Tibial nerve (tissue), 4 donors: ENCODE data around the gene RENBP. TPM values are rescaled to one million over a fixed set of nuclear protein-coding genes. Genes with fewer than 3 reads are reported as not detected.

ENCODE experiments used
- DNase-seq, 2 donors: peaks; one replicate each; pipeline ENCODE4 v3.0.0-alpha.2; 2019; ENCODE audit warnings: low spot score in 2 of 2
- H3K27ac ChIP-seq, 4 donors: fragments of 200-600 bp; sonication (generic) in 3 of 4; one replicate each; pipeline ENCODE4 v1.5.1; 2017 to 2019; ENCODE audit warnings: mild to moderate bottlenecking in 1 of 4
- H3K27me3 ChIP-seq, 2 donors: fragments of 200-600 bp; sonication (generic) in 1 of 2; one replicate each; pipeline versions ENCODE4 v1.5.1 to v1.6.0; 2017 to 2019
- H3K36me3 ChIP-seq, 3 donors: fragments of 200-600 bp; sonication (generic); one replicate each; pipeline ENCODE4 v1.5.1; 2018 to 2019
- H3K4me1 ChIP-seq, 4 donors: fragments of 200-600 bp; sonication (generic) in 3 of 4; one replicate each; pipeline ENCODE4 v1.5.1; 2017 to 2019
- H3K4me3 ChIP-seq, 4 donors: fragments of 200-600 bp; sonication (generic) in 3 of 4; one replicate each; pipeline ENCODE4 v1.5.1; 2017 to 2019; ENCODE audit warnings: mild to moderate bottlenecking in 1 of 4, moderate library complexity in 1 of 4
- H3K9me3 ChIP-seq, 4 donors: fragments of 200-600 bp; sonication (generic) in 3 of 4; one replicate each; pipeline ENCODE4 v1.5.1; 2017 to 2019
- EP300 ChIP-seq, 2 donors: sonication (generic); formaldehyde crosslinking; IDR thresholded peaks; one replicate each; pipeline ENCODE4 v1.6.1; 2017; ENCODE audit warnings: antibody characterized with exemption in 2 of 2, mild to moderate bottlenecking in 1 of 2
- POLR2A ChIP-seq, 2 donors: fragments of 450-650 bp; IDR thresholded peaks; one replicate each; pipeline ENCODE4 v1.6.1; 2017; ENCODE audit warnings: antibody characterized with exemption in 2 of 2, mild to moderate bottlenecking in 2 of 2, moderate library complexity in 2 of 2
- WGBS, 2 donors: methylation state at CpG; one replicate each; pipeline ENCODE4 v1.1.5; 2018; 5-methylcytosine and 5-hydroxymethylcytosine counted together
- total RNA-seq, 4 donors: library from RNA; depleted of rRNA; stranded (reverse); fragments of >200 nt; gene quantifications; one replicate each; pipeline ENCODE4 v1.1.0, GENCODE V29; 2016
- TF ChIP-seq, protein P1 (sequence below), 5 experiments: fragments of 200-600 bp in 3 of 5; fragments of 450-650 bp in 2 of 5; sonication (generic) in 3 of 5; IDR thresholded peaks; one replicate each; pipeline ENCODE4 v1.5.1; 2016 to 2019; ENCODE audit warnings: antibody characterized with exemption in 5 of 5, mild to moderate bottlenecking in 3 of 5, moderate library complexity in 2 of 5

The RENBP gene
- total RNA-seq, 4 donors from 2014 or later, result 12.1 to 28.8 (median 17.8) TPM

DNA sequence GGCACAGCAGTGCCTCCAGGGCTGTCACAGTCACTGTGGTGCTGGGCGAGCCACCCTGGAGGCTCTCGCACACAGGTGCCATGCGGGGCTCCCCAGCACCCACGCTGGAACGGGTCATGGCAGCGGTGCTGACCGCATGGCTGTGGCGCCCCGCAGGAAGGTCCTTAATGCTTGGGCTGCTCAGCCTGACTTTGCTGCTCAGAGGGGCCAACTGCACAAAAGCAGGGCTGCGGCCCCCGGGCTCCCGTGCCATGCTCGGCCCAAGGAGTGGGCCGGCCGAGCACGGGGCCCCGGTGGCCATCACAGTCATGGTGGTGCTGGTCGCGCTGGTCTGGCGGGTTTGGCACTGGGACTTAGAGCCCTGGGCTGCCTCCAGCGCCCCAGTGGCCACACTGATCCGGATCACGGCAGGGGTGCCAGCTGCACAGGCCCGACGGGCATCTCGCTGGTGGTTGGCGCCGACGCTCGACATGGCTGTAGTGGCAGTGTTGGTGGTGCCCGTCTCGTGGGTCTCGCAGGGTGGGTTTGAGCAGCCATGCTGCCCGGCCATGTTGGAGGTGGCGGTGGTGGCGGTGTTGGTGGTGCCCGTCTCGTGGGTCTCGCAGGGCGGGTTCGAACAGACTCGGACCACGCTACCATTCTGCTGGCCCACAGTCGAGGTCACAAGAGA is 10.2 kb upstream of the RENBP start:
- no peaks in the 10 kb centered on the region for H3K27me3 ChIP-seq
- no peak for DNase-seq
- H3K4me1 ChIP-seq, result peaks cover 0 to 17% (median 0%) of the 10 kb centered on the region in 4 donors
- no peak overlapping the region for H3K27ac ChIP-seq
- TF ChIP-seq, protein P1, sequence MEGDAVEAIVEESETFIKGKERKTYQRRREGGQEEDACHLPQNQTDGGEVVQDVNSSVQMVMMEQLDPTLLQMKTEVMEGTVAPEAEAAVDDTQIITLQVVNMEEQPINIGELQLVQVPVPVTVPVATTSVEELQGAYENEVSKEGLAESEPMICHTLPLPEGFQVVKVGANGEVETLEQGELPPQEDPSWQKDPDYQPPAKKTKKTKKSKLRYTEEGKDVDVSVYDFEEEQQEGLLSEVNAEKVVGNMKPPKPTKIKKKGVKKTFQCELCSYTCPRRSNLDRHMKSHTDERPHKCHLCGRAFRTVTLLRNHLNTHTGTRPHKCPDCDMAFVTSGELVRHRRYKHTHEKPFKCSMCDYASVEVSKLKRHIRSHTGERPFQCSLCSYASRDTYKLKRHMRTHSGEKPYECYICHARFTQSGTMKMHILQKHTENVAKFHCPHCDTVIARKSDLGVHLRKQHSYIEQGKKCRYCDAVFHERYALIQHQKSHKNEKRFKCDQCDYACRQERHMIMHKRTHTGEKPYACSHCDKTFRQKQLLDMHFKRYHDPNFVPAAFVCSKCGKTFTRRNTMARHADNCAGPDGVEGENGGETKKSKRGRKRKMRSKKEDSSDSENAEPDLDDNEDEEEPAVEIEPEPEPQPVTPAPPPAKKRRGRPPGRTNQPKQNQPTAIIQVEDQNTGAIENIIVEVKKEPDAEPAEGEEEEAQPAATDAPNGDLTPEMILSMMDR (IDR thresholded peaks at IDR 0.05), result no peak
- TF ChIP-seq EP300 (IDR thresholded peaks at IDR 0.05) (no peak), POLR2A (IDR thresholded peaks at IDR 0.05) (no peak)
- 94% methylated on average over 13 of the region's 44 CpGs; no CpG with 5 or more reads in 1 of the 2 donors for WGBS, 2 donors
- H3K36me3 ChIP-seq, result peaks cover 4 to 94% (median 5%) of the 10 kb centered on the region in 3 donors
- H3K9me3 ChIP-seq, result no peaks in the 10 kb centered on the region
- no peak overlapping the region for H3K4me3 ChIP-seq

DNA sequence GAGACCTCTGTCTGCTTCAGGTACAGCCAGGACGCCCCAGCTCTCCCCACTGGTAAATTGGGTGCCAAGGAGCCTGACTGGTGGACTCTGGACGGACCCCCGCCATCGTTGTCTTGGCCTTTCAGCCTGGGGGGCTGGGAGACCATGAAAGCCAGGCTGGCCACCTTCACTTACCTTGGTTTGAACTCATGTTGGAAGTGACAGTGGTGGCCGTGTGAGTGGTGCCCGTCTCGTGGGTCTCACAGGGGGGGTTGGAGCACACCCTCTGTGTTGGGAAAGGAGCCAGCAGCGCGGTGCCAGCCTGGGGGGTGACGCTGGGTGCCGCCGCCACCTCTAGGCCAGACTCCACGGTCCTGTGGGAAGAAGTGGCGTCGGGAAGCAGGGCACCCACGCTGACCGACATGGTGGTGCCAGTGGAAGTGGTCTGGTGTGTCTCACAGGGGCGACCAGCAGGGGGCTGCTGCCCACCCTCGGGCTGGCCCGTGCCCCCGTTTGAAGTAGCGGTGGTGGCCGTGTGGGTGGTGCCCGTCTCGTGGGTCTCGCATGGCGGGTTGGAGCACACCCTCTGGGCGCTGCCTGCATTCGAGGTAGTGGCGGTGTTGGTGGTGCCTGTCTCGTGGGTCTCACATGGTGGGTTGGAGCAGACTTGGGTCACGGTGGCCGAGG is 9.6 kb upstream of the RENBP start:
- WGBS, 2 donors, result 75 to 85% methylated on average over 7 to 23 of the region's 33 CpGs
- H3K27me3 ChIP-seq, result no peaks in the 10 kb centered on the region
- DNase-seq, result no peak
- peaks cover 0 to 23% (median 0%) of the 10 kb centered on the region in 4 donors for H3K4me1 ChIP-seq
- TF ChIP-seq POLR2A (IDR thresholded peaks at IDR 0.05) (no peak), EP300 (IDR thresholded peaks at IDR 0.05) (no peak)
- TF ChIP-seq, protein P1 (IDR thresholded peaks at IDR 0.05), result no peak
- H3K4me3 ChIP-seq, result no peak overlapping the region
- H3K36me3 ChIP-seq, result peaks cover under 1 to 88% (median 5%) of the 10 kb centered on the region in 3 donors
- H3K9me3 ChIP-seq, result no peaks in the 10 kb centered on the region
- H3K27ac ChIP-seq, result peak overlapping the region in 3 of 4 donors; percentile 53 to 79 (median 71)

DNA sequence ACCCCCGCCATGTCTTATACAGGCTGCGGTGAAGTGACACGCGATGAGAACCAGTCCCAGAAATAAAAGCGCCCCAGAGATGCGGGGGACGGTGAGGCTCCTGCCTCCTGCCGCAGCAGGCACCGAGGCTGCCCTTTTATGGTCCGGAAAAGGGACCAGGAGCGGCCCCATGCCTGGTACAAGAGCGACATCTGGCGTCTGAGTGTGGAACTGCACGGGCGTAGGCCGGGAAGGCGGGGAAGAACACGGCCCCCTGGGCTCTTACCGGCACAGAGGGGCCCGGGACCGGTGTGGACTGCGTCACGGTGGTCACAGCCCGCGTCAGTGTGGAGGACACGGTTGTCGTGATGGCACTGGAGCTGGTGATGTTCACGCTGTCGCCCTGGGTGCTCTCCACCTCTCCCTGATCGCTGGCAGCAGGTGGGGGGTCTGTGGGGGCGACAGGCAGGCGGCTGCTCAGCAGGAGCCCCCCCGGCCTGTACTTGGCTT is 8.9 kb upstream of the RENBP start:
- WGBS, 2 donors, result 38% methylated on average over 29 of the region's 33 CpGs; no CpG with 5 or more reads in 1 of the 2 donors
- Histone ChIP-seq H3K27me3 (no peaks in the 10 kb centered on the region), H3K36me3 (peaks cover 0 to 81% (median 5%) of the 10 kb centered on the region in 3 donors), H3K9me3 (no peaks in the 10 kb centered on the region), H3K4me1 (peaks cover 0 to 30% (median 3%) of the 10 kb centered on the region in 4 donors), H3K27ac (peak overlapping the region in 3 of 4 donors; percentile 53 to 79 (median 71)), H3K4me3 (no peak overlapping the region)
- DNase-seq, result peak; percentile 41 to 53
- TF ChIP-seq POLR2A (IDR thresholded peaks at IDR 0.05), result no peak
- peak in 1 of 2 donors; percentile 40 for TF ChIP-seq EP300 (IDR thresholded peaks at IDR 0.05)
- TF ChIP-seq, protein P1 (IDR thresholded peaks at IDR 0.05), result peak; percentile 89 to 99 (median 98)

DNA sequence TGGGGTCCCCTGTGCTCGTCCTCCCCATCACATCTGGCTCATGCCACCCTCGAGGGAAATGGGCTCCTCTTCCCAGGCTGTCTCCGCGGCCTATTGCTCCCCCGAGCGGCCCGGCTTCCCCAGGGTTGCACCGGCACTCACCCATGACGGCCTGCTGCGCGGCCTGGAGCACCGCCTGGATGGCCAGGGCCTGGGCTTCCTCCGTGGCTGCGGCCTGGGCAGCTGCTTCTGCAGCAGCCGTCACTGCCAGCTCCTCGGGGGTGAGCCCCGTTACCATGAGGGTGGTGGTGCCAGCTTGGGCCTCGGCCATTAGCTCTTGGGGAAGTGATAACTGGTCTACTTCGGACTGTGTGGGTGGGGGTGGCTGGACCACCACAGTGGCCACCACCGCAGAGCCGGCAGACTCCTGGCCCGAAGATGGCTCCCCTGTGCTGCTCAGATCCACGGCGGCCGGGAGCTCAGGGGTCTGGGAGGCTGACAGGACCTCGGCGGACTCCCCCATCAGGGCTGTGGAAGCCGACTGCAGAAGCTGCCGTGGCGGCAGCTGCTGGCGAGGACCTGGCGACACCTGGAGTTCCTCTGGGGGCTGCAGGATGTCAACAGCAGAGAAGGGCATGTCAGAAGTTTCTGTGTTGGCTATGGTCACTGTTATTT is 8.1 kb upstream of the RENBP start:
- WGBS, 2 donors, result 93 to 98% methylated on average over 9 to 27 of the region's 32 CpGs
- Histone ChIP-seq H3K27me3 (no peaks in the 10 kb centered on the region), H3K4me1 (peaks cover 0 to 39% (median 8%) of the 10 kb centered on the region in 4 donors), H3K27ac (peak overlapping the region in 2 of 4 donors; percentile 71 to 79), H3K9me3 (no peaks in the 10 kb centered on the region), H3K4me3 (no peak overlapping the region), H3K36me3 (peaks cover 0 to 72% (median 5%) of the 10 kb centered on the region in 3 donors)
- DNase-seq, result no peak
- TF ChIP-seq EP300 (IDR thresholded peaks at IDR 0.05) (no peak), POLR2A (IDR thresholded peaks at IDR 0.05) (no peak)
- TF ChIP-seq, protein P1 (IDR thresholded peaks at IDR 0.05), result no peak
